SK-N-SH (cell line): ENCODE data around the gene C14orf132.

Source experiments
- ELF1 ChIP-seq: IDR thresholded peaks from 2 replicates; pipeline ENCODE4 v1.4.0; 2012
- EP300 ChIP-seq, 2 experiments: IDR thresholded peaks; 2 replicates each; pipeline versions ENCODE4 v1.4.0 to v1.6.1; 2012; ENCODE audit warnings: borderline replicate concordance in 1 of 2, low read depth in 1 of 2, low read length in 1 of 2
- EZH2phosphoT487 ChIP-seq: fragments of 200-600 bp; sonication (generic); IDR thresholded peaks from 2 replicates; pipeline ENCODE4 v1.6.1; 2017; ENCODE audit warnings: low read depth, mixed run types, mild to moderate bottlenecking, antibody characterized with exemption, moderate library complexity, borderline replicate concordance
- GABPA ChIP-seq: IDR thresholded peaks from 2 replicates; pipeline ENCODE4 v1.4.0; 2012; ENCODE audit warnings: low read depth, mild to moderate bottlenecking
- NRF1 ChIP-seq: IDR thresholded peaks from 2 replicates; pipeline ENCODE4 v1.6.1; 2012; ENCODE audit warnings: low read depth, mild to moderate bottlenecking, low read length
- TCF12 ChIP-seq: IDR thresholded peaks from 2 replicates; pipeline ENCODE4 v1.4.0; 2012
- TEAD4 ChIP-seq: IDR thresholded peaks from 2 replicates; pipeline ENCODE4 v1.4.0; 2012; ENCODE audit warnings: mild to moderate bottlenecking, borderline replicate concordance; ENCODE audit not compliant: insufficient read depth
- YY1 ChIP-seq: IDR thresholded peaks from 2 replicates; pipeline ENCODE4 v1.4.0; 2012; ENCODE audit warnings: low read depth, mild to moderate bottlenecking
- TF ChIP-seq, protein P1 (sequence below): fragments of 200-600 bp; sonication (generic); IDR thresholded peaks from 2 replicates; pipeline ENCODE4 v1.6.1; 2017; ENCODE audit warnings: antibody characterized with exemption, mild to moderate bottlenecking, moderate library complexity
- TF ChIP-seq, protein P2 (sequence below): IDR thresholded peaks from 2 replicates; pipeline ENCODE4 v1.6.1; 2012; ENCODE audit warnings: mild to moderate bottlenecking, low read depth, low read length, moderate library complexity
- TF ChIP-seq, protein P3 (sequence below): IDR thresholded peaks from 2 replicates; pipeline ENCODE4; 2012
- TF ChIP-seq, protein P4 (sequence below): IDR thresholded peaks from 2 replicates; pipeline ENCODE4 v1.4.0; 2012; ENCODE audit warnings: low read depth, borderline replicate concordance
- TF ChIP-seq, protein P5 (sequence below): IDR thresholded peaks from 2 replicates; pipeline ENCODE4 v1.4.0; 2012; ENCODE audit warnings: low read depth, borderline replicate concordance
- TF ChIP-seq, protein P6 (sequence below): IDR thresholded peaks from 2 replicates; pipeline ENCODE4 v1.4.0; 2012; ENCODE audit warnings: low read depth

DNA sequence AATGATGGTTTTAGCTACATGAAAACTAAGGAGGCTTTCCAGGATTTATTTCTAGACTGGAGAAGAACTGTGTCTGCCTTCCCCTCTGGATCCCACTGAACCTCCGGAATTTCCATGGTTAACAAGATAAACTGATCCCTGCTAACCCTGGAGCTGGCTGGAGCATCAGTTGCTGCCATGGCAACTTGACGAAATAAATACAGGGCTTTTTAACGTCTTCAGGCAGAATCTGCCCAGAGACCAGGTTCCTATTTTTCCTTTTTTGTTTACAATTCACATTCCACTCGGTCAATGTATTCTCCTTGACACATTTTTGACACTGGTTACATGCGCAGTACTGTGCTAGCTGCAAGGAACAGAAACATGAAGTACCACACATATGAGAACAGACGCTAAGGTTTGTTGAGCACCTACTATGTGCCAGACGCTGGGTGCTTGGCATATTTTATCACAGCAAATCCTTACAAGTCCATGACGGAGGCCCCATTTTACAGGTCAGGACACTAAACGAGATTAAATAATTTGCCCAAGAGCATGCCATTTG, 1.7 kb downstream of the C14orf132 start:
- TF ChIP-seq NRF1 (no peak), ELF1 (no peak), EZH2phosphoT487 (no peak), EP300 (IDR thresholded peaks at IDR 0.05; ENCODE audit: borderline replicate concordance in 1 of 2, low read depth in 1 of 2, low read length in 1 of 2) (no peak), YY1 (no peak), GABPA (no peak), TEAD4 (no peak), TCF12 (no peak)
- TF ChIP-seq, protein P1, sequence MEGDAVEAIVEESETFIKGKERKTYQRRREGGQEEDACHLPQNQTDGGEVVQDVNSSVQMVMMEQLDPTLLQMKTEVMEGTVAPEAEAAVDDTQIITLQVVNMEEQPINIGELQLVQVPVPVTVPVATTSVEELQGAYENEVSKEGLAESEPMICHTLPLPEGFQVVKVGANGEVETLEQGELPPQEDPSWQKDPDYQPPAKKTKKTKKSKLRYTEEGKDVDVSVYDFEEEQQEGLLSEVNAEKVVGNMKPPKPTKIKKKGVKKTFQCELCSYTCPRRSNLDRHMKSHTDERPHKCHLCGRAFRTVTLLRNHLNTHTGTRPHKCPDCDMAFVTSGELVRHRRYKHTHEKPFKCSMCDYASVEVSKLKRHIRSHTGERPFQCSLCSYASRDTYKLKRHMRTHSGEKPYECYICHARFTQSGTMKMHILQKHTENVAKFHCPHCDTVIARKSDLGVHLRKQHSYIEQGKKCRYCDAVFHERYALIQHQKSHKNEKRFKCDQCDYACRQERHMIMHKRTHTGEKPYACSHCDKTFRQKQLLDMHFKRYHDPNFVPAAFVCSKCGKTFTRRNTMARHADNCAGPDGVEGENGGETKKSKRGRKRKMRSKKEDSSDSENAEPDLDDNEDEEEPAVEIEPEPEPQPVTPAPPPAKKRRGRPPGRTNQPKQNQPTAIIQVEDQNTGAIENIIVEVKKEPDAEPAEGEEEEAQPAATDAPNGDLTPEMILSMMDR, result no peak
- TF ChIP-seq, protein P2, sequence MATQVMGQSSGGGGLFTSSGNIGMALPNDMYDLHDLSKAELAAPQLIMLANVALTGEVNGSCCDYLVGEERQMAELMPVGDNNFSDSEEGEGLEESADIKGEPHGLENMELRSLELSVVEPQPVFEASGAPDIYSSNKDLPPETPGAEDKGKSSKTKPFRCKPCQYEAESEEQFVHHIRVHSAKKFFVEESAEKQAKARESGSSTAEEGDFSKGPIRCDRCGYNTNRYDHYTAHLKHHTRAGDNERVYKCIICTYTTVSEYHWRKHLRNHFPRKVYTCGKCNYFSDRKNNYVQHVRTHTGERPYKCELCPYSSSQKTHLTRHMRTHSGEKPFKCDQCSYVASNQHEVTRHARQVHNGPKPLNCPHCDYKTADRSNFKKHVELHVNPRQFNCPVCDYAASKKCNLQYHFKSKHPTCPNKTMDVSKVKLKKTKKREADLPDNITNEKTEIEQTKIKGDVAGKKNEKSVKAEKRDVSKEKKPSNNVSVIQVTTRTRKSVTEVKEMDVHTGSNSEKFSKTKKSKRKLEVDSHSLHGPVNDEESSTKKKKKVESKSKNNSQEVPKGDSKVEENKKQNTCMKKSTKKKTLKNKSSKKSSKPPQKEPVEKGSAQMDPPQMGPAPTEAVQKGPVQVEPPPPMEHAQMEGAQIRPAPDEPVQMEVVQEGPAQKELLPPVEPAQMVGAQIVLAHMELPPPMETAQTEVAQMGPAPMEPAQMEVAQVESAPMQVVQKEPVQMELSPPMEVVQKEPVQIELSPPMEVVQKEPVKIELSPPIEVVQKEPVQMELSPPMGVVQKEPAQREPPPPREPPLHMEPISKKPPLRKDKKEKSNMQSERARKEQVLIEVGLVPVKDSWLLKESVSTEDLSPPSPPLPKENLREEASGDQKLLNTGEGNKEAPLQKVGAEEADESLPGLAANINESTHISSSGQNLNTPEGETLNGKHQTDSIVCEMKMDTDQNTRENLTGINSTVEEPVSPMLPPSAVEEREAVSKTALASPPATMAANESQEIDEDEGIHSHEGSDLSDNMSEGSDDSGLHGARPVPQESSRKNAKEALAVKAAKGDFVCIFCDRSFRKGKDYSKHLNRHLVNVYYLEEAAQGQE, result no peak
- TF ChIP-seq, protein P3, sequence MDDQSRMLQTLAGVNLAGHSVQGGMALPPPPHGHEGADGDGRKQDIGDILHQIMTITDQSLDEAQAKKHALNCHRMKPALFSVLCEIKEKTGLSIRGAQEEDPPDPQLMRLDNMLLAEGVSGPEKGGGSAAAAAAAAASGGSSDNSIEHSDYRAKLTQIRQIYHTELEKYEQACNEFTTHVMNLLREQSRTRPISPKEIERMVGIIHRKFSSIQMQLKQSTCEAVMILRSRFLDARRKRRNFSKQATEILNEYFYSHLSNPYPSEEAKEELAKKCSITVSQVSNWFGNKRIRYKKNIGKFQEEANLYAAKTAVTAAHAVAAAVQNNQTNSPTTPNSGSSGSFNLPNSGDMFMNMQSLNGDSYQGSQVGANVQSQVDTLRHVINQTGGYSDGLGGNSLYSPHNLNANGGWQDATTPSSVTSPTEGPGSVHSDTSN, result no peak
- TF ChIP-seq, protein P4, sequence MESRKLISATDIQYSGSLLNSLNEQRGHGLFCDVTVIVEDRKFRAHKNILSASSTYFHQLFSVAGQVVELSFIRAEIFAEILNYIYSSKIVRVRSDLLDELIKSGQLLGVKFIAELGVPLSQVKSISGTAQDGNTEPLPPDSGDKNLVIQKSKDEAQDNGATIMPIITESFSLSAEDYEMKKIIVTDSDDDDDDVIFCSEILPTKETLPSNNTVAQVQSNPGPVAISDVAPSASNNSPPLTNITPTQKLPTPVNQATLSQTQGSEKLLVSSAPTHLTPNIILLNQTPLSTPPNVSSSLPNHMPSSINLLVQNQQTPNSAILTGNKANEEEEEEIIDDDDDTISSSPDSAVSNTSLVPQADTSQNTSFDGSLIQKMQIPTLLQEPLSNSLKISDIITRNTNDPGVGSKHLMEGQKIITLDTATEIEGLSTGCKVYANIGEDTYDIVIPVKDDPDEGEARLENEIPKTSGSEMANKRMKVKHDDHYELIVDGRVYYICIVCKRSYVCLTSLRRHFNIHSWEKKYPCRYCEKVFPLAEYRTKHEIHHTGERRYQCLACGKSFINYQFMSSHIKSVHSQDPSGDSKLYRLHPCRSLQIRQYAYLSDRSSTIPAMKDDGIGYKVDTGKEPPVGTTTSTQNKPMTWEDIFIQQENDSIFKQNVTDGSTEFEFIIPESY, result no peak
- TF ChIP-seq, protein P5, sequence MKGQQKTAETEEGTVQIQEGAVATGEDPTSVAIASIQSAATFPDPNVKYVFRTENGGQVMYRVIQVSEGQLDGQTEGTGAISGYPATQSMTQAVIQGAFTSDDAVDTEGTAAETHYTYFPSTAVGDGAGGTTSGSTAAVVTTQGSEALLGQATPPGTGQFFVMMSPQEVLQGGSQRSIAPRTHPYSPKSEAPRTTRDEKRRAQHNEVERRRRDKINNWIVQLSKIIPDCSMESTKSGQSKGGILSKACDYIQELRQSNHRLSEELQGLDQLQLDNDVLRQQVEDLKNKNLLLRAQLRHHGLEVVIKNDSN, result no peak
- TF ChIP-seq, protein P6, sequence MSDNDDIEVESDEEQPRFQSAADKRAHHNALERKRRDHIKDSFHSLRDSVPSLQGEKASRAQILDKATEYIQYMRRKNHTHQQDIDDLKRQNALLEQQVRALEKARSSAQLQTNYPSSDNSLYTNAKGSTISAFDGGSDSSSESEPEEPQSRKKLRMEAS, result no peak
